Subcutaneous abdominal adipose tissue (tissue), 5 donors: Measurements from ENCODE around the gene KRTAP10-7.
"Not testable (repeated sequence)": the region's sequence is repeated elsewhere in the genome, so short reads cannot be mapped to it uniquely, and the experiment has no call there.

Experiments used
- H3K27ac ChIP-seq: one replicate; pipeline ENCODE4 v1.7.0; 2013; ENCODE audit warnings: low read depth, mild to moderate bottlenecking, inconsistent platforms, low read length, moderate library complexity
- H3K27me3 ChIP-seq, 5 donors: one replicate each; pipeline ENCODE4 v1.7.0; 2013; ENCODE audit warnings: low read length in 5 of 5, inconsistent platforms in 1 of 5; ENCODE audit not compliant: control insufficient read depth in 5 of 5, insufficient read depth in 4 of 5
- H3K36me3 ChIP-seq, 5 donors: one replicate each; pipeline ENCODE4 v1.7.0; 2013; ENCODE audit warnings: low read length in 5 of 5; ENCODE audit not compliant: control insufficient read depth in 5 of 5, insufficient read depth in 5 of 5
- H3K4me1 ChIP-seq, 5 donors: one replicate each; pipeline ENCODE4 v1.7.0; 2013; ENCODE audit warnings: low read length in 5 of 5, mild to moderate bottlenecking in 3 of 5, moderate library complexity in 1 of 5; ENCODE audit not compliant: control insufficient read depth in 5 of 5, insufficient read depth in 5 of 5
- H3K4me3 ChIP-seq, 5 donors: one replicate each; pipeline ENCODE4 v1.7.0; 2013; ENCODE audit warnings: low read length in 5 of 5, low read depth in 1 of 5
- H3K9ac ChIP-seq, 5 donors: one replicate each; pipeline ENCODE4 v1.7.0; 2013; ENCODE audit warnings: low read length in 5 of 5, mild to moderate bottlenecking in 4 of 5, moderate library complexity in 3 of 5
- H3K9me3 ChIP-seq, 5 donors: one replicate each; pipeline ENCODE4 v1.7.0; 2013; ENCODE audit warnings: low read length in 5 of 5; ENCODE audit not compliant: control insufficient read depth in 5 of 5
- donor health status: healthy.
- donor health status: healthy.
- donor health status: healthy.
- donor health status: healthy.
- donor health status: healthy.

Gene KRTAP10-7

GRCh38 chr21:44590897-44591800, 9.2 kb upstream of the KRTAP10-7 start:
- not testable (repeated sequence) for H3K36me3 ChIP-seq, H3K9me3 ChIP-seq, H3K9ac ChIP-seq, H3K27ac ChIP-seq
- Histone ChIP-seq H3K27me3 (peaks cover 0 to 10% (median 9%) of the 10 kb centered on the region in 5 donors), H3K4me1 (peaks cover 2 to 24% (median 4%) of the 10 kb centered on the region in 5 donors), H3K4me3 (peak overlapping the region in 1 of 5 donors; percentile 26)

GRCh38 chr21:44591801-44592130, 8.6 kb upstream of the KRTAP10-7 start:
- H3K9me3 ChIP-seq, H3K9ac ChIP-seq, H3K36me3 ChIP-seq, H3K27me3 ChIP-seq, H3K27ac ChIP-seq: not testable (repeated sequence)
- Histone ChIP-seq H3K4me3 (peak overlapping the region in 1 of 5 donors; percentile 26), H3K4me1 (peaks cover 2 to 24% (median 4%) of the 10 kb centered on the region in 5 donors)

GRCh38 chr21:44592446-44593311, 7.7 kb upstream of the KRTAP10-7 start, which contains the start of gene KRTAP10-6:
Gene KRTAP10-6, minus strand, starts transcription at chr21:44592505. Its CDS starts 21 bp downstream, at chr21:44592484.
- Histone ChIP-seq H3K9me3 (peaks cover 0 to 4% (median 0%) of the 10 kb centered on the region in 5 donors), H3K4me3 (peak within 1 kb of the TSS in 1 of 5 donors; percentile 26), H3K27me3 (peaks cover 0 to 10% (median 9%) of the 10 kb centered on the region in 5 donors), H3K9ac (no peak within 1 kb of the TSS), H3K4me1 (peaks cover 2 to 24% (median 4%) of the 10 kb centered on the region in 5 donors), H3K27ac (no peak within 1 kb of the TSS), H3K36me3 (no peaks in the 10 kb centered on the region)

- no peaks in the 10 kb centered on the region for H3K36me3 ChIP-seq
- H3K9ac ChIP-seq: no peak overlapping the region
- H3K9me3 ChIP-seq: peaks cover 0 to 4% (median 0%) of the 10 kb centered on the region in 5 donors
- H3K4me3 ChIP-seq: no peak overlapping the region
- H3K27me3 ChIP-seq: peaks cover 0 to 10% (median 9%) of the 10 kb centered on the region in 5 donors
- H3K4me1 ChIP-seq: peaks cover 2 to 24% (median 4%) of the 10 kb centered on the region in 5 donors
- H3K27ac ChIP-seq: no peak overlapping the region
Measured at GRCh38 chr21:44593598-44594405, 6.6 kb upstream of the KRTAP10-7 start.

- Histone ChIP-seq H3K27me3 (peaks cover 0 to 13% (median 9%) of the 10 kb centered on the region in 5 donors), H3K4me1 (peaks cover 2 to 24% (median 4%) of the 10 kb centered on the region in 5 donors), H3K36me3 (no peaks in the 10 kb centered on the region), H3K27ac (no peak overlapping the region), H3K4me3 (no peak overlapping the region), H3K9me3 (no peaks in the 10 kb centered on the region), H3K9ac (no peak overlapping the region)
Measured at GRCh38 chr21:44594406-44594916, 5.9 kb upstream of the KRTAP10-7 start.

GRCh38 chr21:44595524-44595923, 4.9 kb upstream of the KRTAP10-7 start:
- H3K4me1 ChIP-seq: peaks cover 2 to 24% (median 4%) of the 10 kb centered on the region in 5 donors
- H3K27ac ChIP-seq: no peak overlapping the region
- no peak overlapping the region for H3K4me3 ChIP-seq
- no peak overlapping the region for H3K9ac ChIP-seq
- no peaks in the 10 kb centered on the region for H3K36me3 ChIP-seq
- H3K27me3 ChIP-seq: peaks cover 0 to 13% (median 7%) of the 10 kb centered on the region in 5 donors
- H3K9me3 ChIP-seq: no peaks in the 10 kb centered on the region

- H3K4me1 ChIP-seq: peaks cover 2 to 24% (median 4%) of the 10 kb centered on the region in 5 donors
- no peaks in the 10 kb centered on the region for H3K9me3 ChIP-seq
- H3K4me3 ChIP-seq: no peak overlapping the region
- no peak overlapping the region for H3K9ac ChIP-seq
- peaks cover 0 to 14% (median 12%) of the 10 kb centered on the region in 5 donors for H3K27me3 ChIP-seq
- H3K27ac ChIP-seq: no peak overlapping the region
- H3K36me3 ChIP-seq: no peaks in the 10 kb centered on the region
Measured at GRCh38 chr21:44596068-44596725, 4.2 kb upstream of the KRTAP10-7 start.

- Histone ChIP-seq H3K9ac (no peak overlapping the region), H3K4me1 (peaks cover 0 to 9% (median 0%) of the 10 kb centered on the region in 5 donors), H3K27me3 (peaks cover under 1 to 27% (median 16%) of the 10 kb centered on the region in 5 donors), H3K9me3 (no peaks in the 10 kb centered on the region), H3K27ac (no peak overlapping the region), H3K36me3 (no peaks in the 10 kb centered on the region), H3K4me3 (no peak overlapping the region)
Measured at GRCh38 chr21:44598061-44598460, 2.3 kb upstream of the KRTAP10-7 start.
